SH-SY5Y (cell line): ENCODE results near the gene NAGS.

Experiments
- GATA2 ChIP-seq: IDR thresholded peaks from 2 replicates; pipeline ENCODE4 v1.6.1; 2011; ENCODE audit warnings: mild to moderate bottlenecking, low read depth, low read length
- GATA3 ChIP-seq: IDR thresholded peaks from 2 replicates; pipeline ENCODE4 v1.6.1; 2011; ENCODE audit warnings: low read depth, mild to moderate bottlenecking, low read length, moderate library complexity

Gene NAGS

GRCh38 chr17:43999024-43999423 is 5.4 kb upstream of the NAGS start:
- TF ChIP-seq GATA2 (no peak), GATA3 (no peak)

DNA sequence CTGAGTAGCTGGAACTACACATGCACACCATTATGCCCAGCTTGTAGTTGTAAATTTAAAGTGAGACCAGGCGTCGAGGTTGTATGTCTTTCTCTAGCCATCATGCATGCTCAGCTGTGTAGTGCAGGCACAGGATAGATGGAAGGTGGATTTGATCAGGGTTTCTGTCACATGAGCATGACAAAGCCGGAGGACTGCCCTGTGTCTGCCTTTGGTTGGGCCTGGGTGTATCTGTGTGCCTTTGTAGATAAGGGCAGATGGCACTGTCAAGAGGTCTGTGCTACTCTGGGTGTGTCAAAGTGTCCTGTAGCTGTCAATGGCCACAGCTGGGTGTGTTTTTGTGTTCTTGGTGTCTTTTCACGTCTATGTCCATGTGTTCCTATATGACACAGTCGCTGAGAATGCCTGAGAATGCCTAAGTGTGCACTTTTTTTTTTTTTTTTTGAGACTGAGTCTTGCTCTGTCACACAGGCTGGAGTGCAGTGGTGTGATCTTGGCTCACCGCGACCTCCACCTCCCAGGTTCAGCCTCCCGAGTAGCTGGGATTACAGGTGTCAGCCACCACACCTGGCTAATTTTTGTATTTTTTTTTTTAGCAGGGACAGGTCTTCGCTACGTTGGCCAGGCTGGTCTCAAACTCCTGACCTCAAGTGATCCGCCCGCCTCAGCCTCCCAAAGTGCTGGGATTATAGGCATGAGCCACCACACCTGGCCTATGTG is 4.1 kb upstream of the NAGS start:
- no peak for TF ChIP-seq GATA3
- TF ChIP-seq GATA2, result no peak

DNA sequence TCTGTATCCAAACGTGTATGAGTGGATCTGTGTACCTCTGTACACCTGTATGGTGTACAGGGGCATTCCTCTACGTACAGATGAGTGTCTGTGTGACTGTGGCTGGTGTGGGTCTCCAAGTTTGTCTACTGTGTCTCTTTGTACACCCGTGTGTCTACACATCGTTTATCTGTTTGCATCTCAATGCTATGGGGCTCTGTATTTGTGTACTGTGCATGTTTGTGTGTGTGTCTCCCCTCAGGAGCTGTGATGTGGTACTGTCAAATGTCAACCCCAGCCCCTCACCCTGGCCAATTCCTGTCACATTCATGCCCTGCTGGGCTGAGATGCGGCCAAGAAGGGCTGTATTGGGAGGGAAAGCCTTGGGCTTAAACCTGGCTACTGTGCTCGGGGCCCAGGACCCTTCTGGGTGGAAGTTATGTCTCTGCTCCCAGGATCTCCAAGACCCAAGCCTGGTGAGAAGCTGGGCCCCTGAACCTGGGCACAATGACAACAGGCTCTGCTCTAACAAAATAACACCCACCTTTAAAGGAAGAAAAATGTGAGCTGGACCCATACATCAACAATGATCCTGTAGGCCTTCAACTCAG is 3.5 kb upstream of the NAGS start:
- TF ChIP-seq GATA3 (no peak), GATA2 (no peak)

DNA sequence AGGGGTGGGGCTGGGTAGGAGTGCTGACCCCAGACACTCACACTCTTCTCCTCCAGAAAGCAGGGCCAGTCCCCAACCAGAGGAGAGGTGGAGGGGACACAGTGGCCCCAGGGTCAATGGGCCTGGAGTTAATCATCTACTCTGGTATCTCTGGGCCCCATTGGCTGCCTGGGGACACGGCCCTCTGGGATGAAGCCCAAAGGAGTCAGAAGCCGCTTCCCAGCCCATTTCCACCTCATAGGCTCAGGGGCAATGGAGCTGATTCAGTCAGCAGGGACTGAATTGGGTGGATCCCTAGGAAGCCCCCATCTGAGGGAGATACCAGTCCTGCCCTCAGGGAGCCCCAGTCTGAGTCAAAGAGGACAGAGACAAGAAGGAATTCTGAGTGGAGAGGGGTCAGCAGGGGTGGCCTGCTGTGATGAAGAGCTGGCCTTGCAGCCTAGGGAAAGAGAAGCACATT is 2.9 kb upstream of the NAGS start:
- TF ChIP-seq GATA2 (no peak), GATA3 (no peak)

- no peak for TF ChIP-seq GATA2
- TF ChIP-seq GATA3, result no peak
Observed at GRCh38 chr17:44002141-44002848, 2.1 kb upstream of the NAGS start.

DNA sequence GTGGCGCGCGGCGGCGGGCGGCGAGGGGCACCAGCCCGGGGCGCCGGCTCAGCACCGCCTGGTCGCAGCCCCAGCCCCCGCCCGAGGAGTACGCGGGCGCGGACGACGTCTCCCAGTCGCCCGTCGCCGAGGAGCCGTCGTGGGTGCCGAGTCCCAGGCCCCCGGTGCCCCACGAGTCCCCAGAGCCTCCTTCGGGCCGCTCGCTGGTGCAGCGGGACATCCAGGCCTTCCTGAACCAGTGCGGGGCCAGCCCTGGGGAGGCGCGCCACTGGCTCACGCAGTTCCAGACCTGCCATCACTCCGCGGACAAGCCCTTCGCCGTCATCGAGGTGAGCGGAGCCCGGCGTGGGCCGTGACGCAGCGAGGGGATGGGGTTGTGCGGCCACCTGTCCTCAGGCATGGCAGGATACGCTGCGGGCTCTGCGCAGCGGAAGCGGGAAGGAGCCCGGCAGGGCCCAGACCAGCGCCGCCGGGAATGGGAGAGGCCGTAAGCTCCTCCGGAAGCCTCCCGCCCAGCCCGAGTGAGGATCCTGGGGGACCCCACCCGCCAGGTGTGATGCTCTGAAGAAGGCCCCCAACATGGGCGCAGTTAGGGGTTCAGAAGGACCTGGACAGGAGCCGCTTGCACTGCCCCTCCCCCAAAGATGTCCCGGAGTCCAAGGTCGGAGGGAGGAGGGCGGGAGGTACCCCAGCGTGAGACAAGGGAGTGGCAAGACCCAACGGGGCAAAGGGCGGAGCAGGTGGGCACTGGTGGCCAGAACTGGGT is 522 bp downstream of the NAGS start:
- no peak for TF ChIP-seq GATA2
- no peak for TF ChIP-seq GATA3

GRCh38 chr17:44005527-44006271 is 1.3 kb downstream of the NAGS start:
- no peak for TF ChIP-seq GATA2
- no peak for TF ChIP-seq GATA3

DNA sequence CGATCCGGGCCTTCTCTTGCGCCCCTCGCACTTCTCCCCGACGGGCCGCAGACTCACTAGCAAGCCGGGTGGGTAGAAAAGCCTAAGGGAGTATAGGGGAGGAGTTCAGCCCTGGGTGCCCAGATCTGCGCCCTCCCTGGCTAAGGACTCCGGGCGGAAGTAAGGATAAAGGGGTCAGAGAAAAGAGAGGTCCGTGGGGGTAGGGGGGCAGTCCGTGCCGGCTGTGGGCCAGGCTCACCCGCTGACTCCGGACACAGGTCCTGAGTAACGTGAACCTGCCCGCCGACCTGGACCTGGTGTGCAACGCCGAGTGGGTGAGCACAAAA is 1.8 kb downstream of the NAGS start:
- TF ChIP-seq GATA2 (no peak), GATA3 (no peak)

DNA sequence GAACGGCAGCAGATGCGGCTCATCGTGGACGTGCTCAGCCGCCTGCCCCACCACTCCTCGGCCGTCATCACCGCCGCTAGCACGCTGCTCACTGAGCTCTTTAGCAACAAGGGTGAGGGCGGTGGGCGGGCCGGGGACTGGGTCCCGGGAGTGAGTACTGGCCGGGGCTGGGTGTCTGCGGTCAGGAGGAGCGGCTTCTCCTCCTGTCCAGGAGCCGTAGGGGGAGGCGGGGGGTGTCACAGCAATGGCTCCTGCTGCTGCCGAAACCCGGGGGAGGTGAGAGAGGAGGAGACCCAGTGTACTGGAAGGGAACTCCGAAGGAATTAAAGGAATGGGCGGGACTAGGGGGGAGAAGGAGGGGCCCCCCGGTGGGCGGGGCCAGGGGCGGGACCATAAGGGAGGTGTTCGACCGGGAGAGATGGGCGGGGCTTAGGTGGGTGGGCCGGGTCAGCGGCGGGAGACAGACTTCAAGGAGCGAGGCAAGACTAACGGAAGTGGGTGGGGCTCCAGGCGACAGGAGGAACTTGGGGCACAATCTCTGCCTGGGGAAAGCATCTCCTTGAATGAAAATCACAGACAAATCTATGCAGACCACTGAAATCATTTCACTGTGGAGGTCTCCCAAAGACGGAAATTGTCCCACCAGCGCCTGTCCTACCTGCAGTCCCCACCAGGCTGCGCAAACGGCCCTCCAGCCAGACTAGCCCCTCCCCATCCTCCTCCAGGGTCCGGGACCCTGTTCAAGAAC is 2.4 kb downstream of the NAGS start:
- TF ChIP-seq GATA2, result no peak

DNA sequence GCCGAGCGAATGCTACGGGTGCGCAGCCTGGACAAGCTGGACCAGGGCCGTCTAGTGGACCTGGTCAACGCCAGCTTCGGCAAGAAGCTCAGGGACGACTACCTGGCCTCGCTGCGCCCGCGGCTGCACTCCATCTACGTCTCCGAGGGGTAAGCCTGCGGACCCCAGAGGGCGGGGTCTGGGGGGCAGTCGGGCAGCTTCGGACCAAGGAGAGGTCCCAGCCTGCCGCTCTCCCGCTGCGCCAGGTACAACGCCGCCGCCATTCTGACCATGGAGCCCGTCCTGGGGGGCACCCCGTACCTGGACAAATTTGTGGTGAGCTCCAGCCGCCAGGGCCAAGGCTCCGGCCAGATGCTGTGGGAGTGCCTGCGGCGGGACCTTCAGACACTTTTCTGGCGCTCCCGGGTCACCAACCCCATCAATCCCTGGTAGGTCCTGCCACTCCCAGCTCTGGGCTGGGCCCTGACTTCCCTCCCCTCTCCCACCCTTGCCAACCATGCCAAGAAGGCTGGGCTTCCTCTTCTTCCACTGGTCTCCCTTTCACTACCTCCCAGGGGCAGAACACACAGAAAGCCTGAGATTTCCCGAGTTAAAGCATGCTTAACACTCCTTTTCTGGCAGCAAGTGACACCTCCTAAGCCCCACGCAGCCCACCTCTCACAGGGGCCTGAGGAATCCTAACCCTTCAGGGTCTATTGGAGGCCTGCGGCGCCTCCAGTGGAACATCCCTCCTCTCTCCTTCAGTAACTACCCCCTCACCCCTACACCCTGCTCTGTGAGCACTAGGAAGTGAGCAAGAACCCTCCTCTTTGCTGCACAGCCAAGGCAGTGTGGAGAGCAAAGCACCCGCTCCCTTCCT is 3.2 kb downstream of the NAGS start:
- TF ChIP-seq GATA2, result no peak
- no peak for TF ChIP-seq GATA3

DNA sequence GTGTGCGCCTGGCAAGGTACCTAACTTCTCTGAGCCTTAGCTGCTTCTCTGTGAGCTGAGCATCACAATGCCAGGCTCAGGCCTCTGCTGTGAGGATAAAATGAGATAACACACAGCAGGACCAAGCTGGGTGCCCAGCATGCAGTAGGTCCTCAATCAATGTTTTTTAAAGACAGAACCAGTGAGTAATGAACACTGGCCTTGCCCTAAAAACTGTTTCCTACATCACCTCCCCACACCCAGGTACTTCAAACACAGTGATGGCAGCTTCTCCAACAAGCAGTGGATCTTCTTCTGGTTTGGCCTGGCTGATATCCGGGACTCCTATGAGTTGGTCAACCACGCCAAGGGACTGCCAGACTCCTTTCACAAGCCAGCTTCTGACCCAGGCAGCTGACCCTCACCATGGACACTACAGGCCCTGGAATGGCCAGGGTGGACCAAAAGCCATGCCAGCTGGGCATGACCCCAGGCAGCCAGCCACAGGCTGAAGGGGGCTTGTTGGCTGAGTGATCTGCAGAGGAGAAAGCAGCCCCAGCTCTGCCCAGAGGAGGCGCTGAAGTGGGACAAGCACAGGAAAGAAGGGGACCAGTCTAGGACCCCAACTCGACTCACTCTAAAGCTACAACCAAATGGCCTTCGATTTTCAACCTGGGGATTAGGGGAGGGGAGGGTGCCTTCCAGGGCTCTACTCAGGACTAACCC is 3.9 kb downstream of the NAGS start:
- TF ChIP-seq GATA2 (no peak), GATA3 (no peak)
